WTC11 (cell line): ENCODE results near the gene CLCN6. TPM values are rescaled to one million over a fixed set of nuclear protein-coding genes. Genes with fewer than 3 reads are reported as not detected.

Source experiments
- ATAC-seq: fragments of 200-7000 bp; cut with Tn5 transposase; 2 replicates; pipeline ENCODE4 v1.10.0; 2021; ENCODE audit warnings: mild to moderate bottlenecking, moderate library complexity
- CTCF ChIA-PET: fragments of 300-600 bp; sonication (Branson Sonifier 250); formaldehyde crosslinking; loops from one replicate; lab custom pipeline; 2021; ENCODE audit warnings: antibody characterized with exemption; lab: Charles Lee
- POLR2A ChIA-PET: fragments of 350-600 bp; sonication (Branson Sonifier 250); formaldehyde crosslinking; loops from one replicate; lab custom pipeline; 2021; ENCODE audit warnings: antibody characterized with exemption; lab: Charles Lee
- DNase-seq: peaks from one replicate; pipeline ENCODE4 v3.0.0; 2021; ENCODE audit warnings: low spot score
- H3K27ac Mint-ChIP-seq: 2 replicates; pipeline ENCODE4 v1.8.0; 2021; ENCODE audit warnings: mixed read lengths
- H3K27me3 Mint-ChIP-seq: 2 replicates; pipeline ENCODE4 v1.8.0; 2021; ENCODE audit warnings: low read depth, mild to moderate bottlenecking, moderate library complexity, mixed read lengths
- H3K36me3 Mint-ChIP-seq: 2 replicates; pipeline ENCODE4 v1.8.0; 2021; ENCODE audit warnings: mixed read lengths
- H3K4me1 Mint-ChIP-seq: 2 replicates; pipeline ENCODE4 v1.8.0; 2022; ENCODE audit warnings: mixed read lengths
- H3K4me3 Mint-ChIP-seq: 2 replicates; pipeline ENCODE4 v1.8.0; 2021; ENCODE audit warnings: mild to moderate bottlenecking, moderate library complexity, mixed read lengths
- H3K9me3 Mint-ChIP-seq: 2 replicates; pipeline ENCODE4 v1.8.0; 2021; ENCODE audit warnings: mixed read lengths
- CDX4 ChIP-seq: fragments of 250-450 bp; sonication (Bioruptor Pico); IDR thresholded peaks from 2 replicates; pipeline ENCODE4 v1.9.0; 2021; ENCODE audit warnings: moderate library complexity, mild to moderate bottlenecking, inconsistent platforms, borderline replicate concordance
- GRHL2 ChIP-seq: fragments of 250-450 bp; sonication (Bioruptor Pico); IDR thresholded peaks from 2 replicates; pipeline ENCODE4 v1.8.0; 2022; ENCODE audit warnings: mild to moderate bottlenecking, moderate library complexity; ENCODE audit not compliant: insufficient replicate concordance, severe bottlenecking
- GTF2I ChIP-seq: fragments of 250-450 bp; sonication (Bioruptor Pico); conservative IDR thresholded peaks from 2 replicates; pipeline ENCODE4 v1.4.0; 2021; ENCODE audit warnings: mild to moderate bottlenecking
- NR2C2 ChIP-seq: sonication (generic); formaldehyde crosslinking; IDR thresholded peaks from 2 replicates; pipeline ENCODE4 v1.8.0; 2022; ENCODE audit warnings: mild to moderate bottlenecking, missing genetic modification reagents
- NR3C1 ChIP-seq: sonication (generic); formaldehyde crosslinking; conservative IDR thresholded peaks from 2 replicates; pipeline ENCODE4 v1.8.1; 2023; ENCODE audit warnings: low read depth, mild to moderate bottlenecking, missing genetic modification reagents
- PREB ChIP-seq: sonication (generic); formaldehyde crosslinking; IDR thresholded peaks from 2 replicates; pipeline ENCODE4 v1.8.1; 2022; ENCODE audit warnings: mild to moderate bottlenecking, missing genetic modification reagents, moderate library complexity, borderline replicate concordance
- PRRX2 ChIP-seq: fragments of 250-450 bp; sonication (Bioruptor Pico); IDR thresholded peaks from 2 replicates; pipeline ENCODE4 v1.8.0; 2021; ENCODE audit warnings: mild to moderate bottlenecking
- RELA ChIP-seq: sonication (generic); formaldehyde crosslinking; IDR thresholded peaks from 2 replicates; pipeline ENCODE4 v1.8.1; 2022; ENCODE audit warnings: missing genetic modification reagents, mild to moderate bottlenecking, borderline replicate concordance
- RORB ChIP-seq: fragments of 250-450 bp; sonication (Bioruptor Pico); IDR thresholded peaks from 2 replicates; pipeline ENCODE4 v1.9.0; 2021; ENCODE audit warnings: mild to moderate bottlenecking
- SOX15 ChIP-seq: fragments of 250-450 bp; sonication (Bioruptor Pico); IDR thresholded peaks from 2 replicates; pipeline ENCODE4 v1.9.0; 2021; ENCODE audit warnings: mild to moderate bottlenecking
- STAT6 ChIP-seq: sonication (generic); formaldehyde crosslinking; conservative IDR thresholded peaks from 2 replicates; pipeline ENCODE4 v1.8.1; 2023; ENCODE audit warnings: mild to moderate bottlenecking, low read depth, missing genetic modification reagents, moderate library complexity
- USF1 ChIP-seq: sonication (generic); formaldehyde crosslinking; IDR thresholded peaks from 2 replicates; pipeline ENCODE4 v1.8.0; 2022; ENCODE audit warnings: mild to moderate bottlenecking, missing genetic modification reagents
- USF2 ChIP-seq: sonication (generic); formaldehyde crosslinking; IDR thresholded peaks from 2 replicates; pipeline ENCODE4 v1.8.1; 2023; ENCODE audit warnings: mild to moderate bottlenecking, missing genetic modification reagents, moderate library complexity
- ZNF121 ChIP-seq: sonication (generic); formaldehyde crosslinking; IDR thresholded peaks from 2 replicates; pipeline ENCODE4 v1.8.0; 2023; ENCODE audit warnings: missing genetic modification reagents
- ZNF232 ChIP-seq: sonication (generic); formaldehyde crosslinking; IDR thresholded peaks from 2 replicates; pipeline ENCODE4 v1.8.0; 2022; ENCODE audit warnings: mild to moderate bottlenecking, missing genetic modification reagents
- ZNF263 ChIP-seq: sonication (generic); formaldehyde crosslinking; IDR thresholded peaks from 2 replicates; pipeline ENCODE4 v1.8.1; 2022; ENCODE audit warnings: low read depth, mild to moderate bottlenecking, moderate library complexity, missing genetic modification reagents
- ZNF416 ChIP-seq: fragments of 250-450 bp; sonication (Bioruptor Pico); IDR thresholded peaks from 2 replicates; pipeline ENCODE4 v1.9.0; 2021; ENCODE audit warnings: mild to moderate bottlenecking, inconsistent platforms
- ZNF423 ChIP-seq: fragments of 250-450 bp; sonication (Bioruptor Pico); IDR thresholded peaks from 2 replicates; pipeline ENCODE4 v2.1.2; 2022; ENCODE audit warnings: mild to moderate bottlenecking, moderate library complexity
- ZNF425 ChIP-seq: fragments of 250-450 bp; sonication (Bioruptor Pico); conservative IDR thresholded peaks from 2 replicates; pipeline ENCODE4 v1.9.0; 2021; ENCODE audit warnings: mild to moderate bottlenecking
- ZNF512 ChIP-seq: sonication (generic); formaldehyde crosslinking; IDR thresholded peaks from 2 replicates; pipeline ENCODE4 v1.8.1; 2022; ENCODE audit warnings: missing genetic modification reagents, borderline replicate concordance
- ZSCAN18 ChIP-seq: fragments of 250-450 bp; sonication (Bioruptor Pico); IDR thresholded peaks from 2 replicates; pipeline ENCODE4 v2.1.2; 2022; ENCODE audit warnings: mild to moderate bottlenecking, moderate library complexity
- total RNA-seq: library from RNA; stranded (reverse); gene quantifications from 3 replicates; pipeline ENCODE4 v1.2.3, GENCODE V29; 2021

Gene CLCN6
- total RNA-seq, 1 experiment from 2014 or later, result 22.3 TPM

- no peak for TF ChIP-seq NR3C1 (CRISPR knock-in tag)
- TF ChIP-seq USF2 (CRISPR knock-in tag), result no peak
- TF ChIP-seq ZNF232 (CRISPR knock-in tag), result peak; percentile 93
- TF ChIP-seq RORB (CRISPR knock-in tag), result no peak
- TF ChIP-seq ZNF263 (CRISPR knock-in tag), result peak; percentile 69; the same call in 1 of the 2 replicates
- TF ChIP-seq RELA, result peak; percentile 96
- TF ChIP-seq SOX15 (CRISPR knock-in tag), result no peak
- no peak for TF ChIP-seq STAT6 (CRISPR knock-in tag)
- TF ChIP-seq ZNF416 (CRISPR knock-in tag), result no peak
- TF ChIP-seq PRRX2, result no peak
- TF ChIP-seq ZNF423 (CRISPR knock-in tag), result peak; percentile 94
- no peak for TF ChIP-seq GTF2I
- no peak for TF ChIP-seq GRHL2 (CRISPR knock-in tag)
- TF ChIP-seq NR2C2 (CRISPR knock-in tag), result 0 out of 2 replicates have a peak, but pooled peaks have one; percentile 57
- no peak for TF ChIP-seq ZNF425 (CRISPR knock-in tag)
- no peak for TF ChIP-seq CDX4 (CRISPR knock-in tag)
Observed at GRCh38 chr1:11858968-11859871, 53.2 kb downstream of the CLCN6 start (continued).

GRCh38 chr1:11860083-11860482 is 54.1 kb downstream of the CLCN6 start:
- no peak overlapping the region for H3K27ac Mint-ChIP-seq
- TF ChIP-seq RORB (CRISPR knock-in tag), result no peak
- TF ChIP-seq ZSCAN18, result no peak
- TF ChIP-seq PREB (CRISPR knock-in tag), result no peak
- no peak for TF ChIP-seq ZNF425 (CRISPR knock-in tag)
- no peak for TF ChIP-seq USF1 (CRISPR knock-in tag)
- TF ChIP-seq ZNF512 (CRISPR knock-in tag), result no peak
- TF ChIP-seq ZNF121 (CRISPR knock-in tag), result no peak

More at GRCh38 chr1:11860083-11860482, 54.1 kb downstream of the CLCN6 start:
- Mint-ChIP-seq H3K27me3 (peaks cover 46% of the 10 kb centered on the region), H3K9me3 (no peaks in the 10 kb centered on the region), H3K4me1 (no peaks in the 10 kb centered on the region), H3K36me3 (no peaks in the 10 kb centered on the region), H3K4me3 (no peak overlapping the region)
- ChIA-PET CTCF (interaction anchor here (0.7 to 1.5 kb wide), 2 partner anchors 9 to 262 kb away, joined by 3 to 4 read pairs; no protein-coding TSS in a partner anchor), POLR2A (no interaction called here)
- DNase-seq (no peak), ATAC-seq (no peak)
